Renal cortex interstitium (tissue), 11 donors: Measurements from ENCODE around the gene ANKRD44. TPM values are rescaled to one million over a fixed set of nuclear protein-coding genes. Genes with fewer than 3 reads are reported as not detected.
"Not testable (repeated sequence)": the region's sequence is repeated elsewhere in the genome, so short reads cannot be mapped to it uniquely, and the experiment has no call there.

Experiments used
- DNase-seq, 11 donors: peaks; one replicate each; pipeline ENCODE4 v3.0.0-alpha.2; 2013; ENCODE audit warnings: low read depth in 9 of 11, low spot score in 4 of 11; ENCODE audit errors: extremely low read depth in 1 of 11
- polyA plus RNA-seq, 3 donors: library from polyadenylated mRNA; unstranded; fragments of 120-200 nt; gene quantifications; one replicate each; pipeline ENCODE4 v1.2.1, GENCODE V29; 2013; ENCODE audit not compliant: insufficient read length in 3 of 3

The ANKRD44 gene
- polyA plus RNA-seq, 3 donors, result 10.1 to 16.0 (median 11.5) TPM

DNA sequence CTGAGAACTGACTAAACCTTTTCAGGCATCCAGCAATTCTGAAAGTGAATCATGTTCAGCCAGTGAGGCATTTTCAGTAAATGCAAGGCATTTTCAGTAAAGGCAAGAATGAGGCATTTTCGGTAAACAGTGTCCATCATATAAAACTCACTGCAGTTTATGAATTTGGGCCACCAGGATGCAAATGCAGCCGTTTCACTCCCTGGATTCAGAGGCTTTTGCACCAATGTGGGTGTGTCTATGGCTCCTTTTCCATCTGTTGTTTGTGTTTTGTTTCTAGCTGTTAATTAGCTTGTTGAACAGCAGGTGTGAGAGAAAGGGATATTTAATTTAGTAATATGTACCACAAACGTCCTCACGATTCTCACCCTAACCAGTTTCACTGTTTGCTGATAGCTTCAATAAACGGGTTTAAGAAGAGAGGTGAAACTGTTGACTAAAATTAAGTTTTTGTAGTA is 267.8 kb downstream of the ANKRD44 start:
- no peak for DNase-seq

DNA sequence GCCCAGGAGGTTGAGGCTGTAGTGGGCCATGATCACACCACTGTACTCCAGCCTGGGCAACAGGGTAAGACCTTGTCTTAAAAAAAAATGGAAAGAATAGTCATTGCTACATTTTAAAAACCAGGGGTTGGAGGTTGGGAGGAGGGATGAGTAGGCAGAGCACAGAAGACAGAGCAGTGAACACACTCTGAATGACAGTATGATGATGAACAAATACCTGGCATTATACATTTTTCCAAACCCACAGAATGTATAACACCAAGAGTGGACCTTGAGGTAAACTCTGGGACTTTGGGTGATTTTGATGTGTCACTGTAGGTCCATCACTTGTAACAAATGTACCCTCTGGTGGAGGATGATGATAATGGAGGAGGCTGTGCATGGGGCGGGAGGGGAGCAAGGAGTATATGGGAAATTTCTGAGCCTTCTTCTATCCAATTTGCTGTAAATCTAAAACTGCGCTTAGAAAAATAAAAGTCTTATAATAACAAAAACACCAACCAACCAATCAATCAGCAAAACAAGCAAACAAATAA is 272.6 kb downstream of the ANKRD44 start:
- no peak for DNase-seq

DNA sequence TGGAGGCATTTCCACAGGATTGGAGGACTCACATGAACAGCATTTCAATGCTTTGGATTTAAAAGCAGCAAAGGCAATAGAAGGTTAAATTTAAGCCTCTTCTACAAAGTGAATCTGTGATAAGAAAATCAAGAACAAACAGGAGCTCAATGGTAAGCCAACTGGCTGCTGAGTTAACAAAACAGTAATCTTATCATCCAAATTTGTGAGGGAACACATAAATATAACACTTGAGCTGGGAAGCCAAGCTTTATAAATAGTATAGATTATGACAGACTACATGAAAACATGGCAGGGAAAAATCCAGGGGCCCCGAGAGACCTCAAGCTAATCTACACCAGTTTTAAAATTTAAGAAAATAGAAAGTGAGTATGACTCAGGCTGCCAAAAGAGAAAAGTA is 275.6 kb downstream of the ANKRD44 start:
- DNase-seq, result no peak

DNA sequence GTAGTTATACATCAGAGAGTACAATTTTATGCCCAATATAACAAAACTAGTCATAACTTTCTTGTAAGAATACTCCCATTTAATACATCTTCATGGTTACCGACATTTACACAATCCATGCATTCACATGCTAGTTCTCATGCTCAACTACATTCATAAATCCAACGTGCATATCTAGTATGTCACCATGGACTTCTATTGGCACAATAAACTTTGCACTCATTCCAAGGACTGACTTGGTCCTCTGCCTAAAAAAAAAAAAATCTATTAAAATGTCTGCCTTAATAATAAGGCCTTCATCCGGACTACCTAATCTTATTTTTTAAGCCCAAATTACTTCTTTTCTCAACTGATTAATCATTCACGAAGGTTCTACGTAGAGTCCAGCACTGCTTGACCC is 276.3 kb downstream of the ANKRD44 start:
- DNase-seq, result no peak

DNA sequence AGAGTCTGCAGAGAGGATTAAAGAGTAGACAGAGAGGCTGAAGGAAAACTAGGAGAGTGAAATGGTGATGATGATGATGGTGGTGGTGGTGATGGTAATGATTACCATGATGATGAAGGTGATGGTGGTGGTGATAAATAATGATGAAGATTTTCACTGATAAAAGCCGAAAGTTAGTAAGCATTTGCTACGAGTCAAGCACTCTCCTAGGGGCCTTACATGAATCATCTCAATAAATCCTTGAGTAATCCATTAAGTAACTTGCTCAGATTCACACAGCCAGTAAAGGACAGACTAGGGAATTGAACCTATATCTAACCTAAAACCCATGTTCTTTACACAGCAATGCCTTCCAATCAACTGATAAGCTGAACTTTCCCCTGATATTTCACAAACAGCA is 277.4 kb downstream of the ANKRD44 start:
- no peak for DNase-seq

DNA sequence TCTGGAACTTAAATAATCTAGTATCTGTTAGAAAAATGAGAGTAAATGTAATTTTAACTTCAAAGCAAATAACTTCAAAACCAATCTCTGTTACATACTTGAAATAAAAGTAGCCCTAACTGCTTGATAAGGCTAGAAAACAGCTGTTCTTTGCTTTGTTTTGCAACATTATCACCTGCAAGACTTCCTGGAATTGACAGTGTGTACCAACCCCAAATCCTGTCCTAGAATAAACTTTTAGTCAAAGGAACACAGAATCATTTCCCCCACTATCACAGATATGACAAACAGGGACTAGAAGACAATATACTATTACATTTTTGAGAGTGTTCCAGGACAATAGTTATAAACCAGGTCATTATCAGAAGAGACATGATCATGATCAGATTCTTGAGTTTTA is 278.8 kb downstream of the ANKRD44 start:
- no peak for DNase-seq

DNA sequence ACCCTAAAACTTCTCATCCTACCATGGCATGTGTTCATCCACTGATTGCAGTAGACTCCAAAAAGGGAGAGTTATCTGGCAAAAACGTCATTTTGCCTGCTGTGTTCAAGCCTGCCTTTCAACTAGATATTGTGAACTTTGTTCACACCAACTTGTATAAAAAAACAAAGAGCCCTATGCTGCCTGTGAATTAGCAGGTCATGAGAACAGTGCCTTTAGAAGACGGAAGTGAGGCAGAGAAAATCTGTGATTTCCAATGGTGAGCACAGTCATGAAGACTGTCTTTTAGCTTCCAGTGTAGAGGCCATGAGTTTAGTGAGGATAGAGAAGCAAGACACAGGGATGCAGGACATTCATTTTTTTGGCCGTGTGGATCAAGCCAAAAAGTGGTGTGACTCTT is 280.5 kb downstream of the ANKRD44 start:
- no peak for DNase-seq

DNA sequence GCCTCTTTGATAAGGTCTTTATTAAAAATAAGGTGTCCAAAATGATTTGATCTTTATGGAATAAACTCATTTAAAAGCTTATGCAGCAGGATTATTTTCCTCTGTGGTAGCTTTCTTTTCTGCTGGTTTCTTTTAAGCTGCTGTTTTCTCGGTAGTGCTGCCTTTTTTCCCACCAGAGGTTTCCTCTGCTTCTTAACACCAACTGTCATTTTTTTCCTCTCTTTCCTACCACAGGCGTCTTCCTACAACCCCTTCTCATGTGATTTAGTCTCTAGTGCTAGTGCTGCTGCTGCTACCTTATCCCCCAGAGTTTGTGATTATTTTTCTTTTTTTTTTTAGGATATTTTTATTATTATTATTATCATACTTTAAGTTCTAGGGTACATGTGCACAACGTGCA is 281.9 kb downstream of the ANKRD44 start:
- DNase-seq, result no peak

DNA sequence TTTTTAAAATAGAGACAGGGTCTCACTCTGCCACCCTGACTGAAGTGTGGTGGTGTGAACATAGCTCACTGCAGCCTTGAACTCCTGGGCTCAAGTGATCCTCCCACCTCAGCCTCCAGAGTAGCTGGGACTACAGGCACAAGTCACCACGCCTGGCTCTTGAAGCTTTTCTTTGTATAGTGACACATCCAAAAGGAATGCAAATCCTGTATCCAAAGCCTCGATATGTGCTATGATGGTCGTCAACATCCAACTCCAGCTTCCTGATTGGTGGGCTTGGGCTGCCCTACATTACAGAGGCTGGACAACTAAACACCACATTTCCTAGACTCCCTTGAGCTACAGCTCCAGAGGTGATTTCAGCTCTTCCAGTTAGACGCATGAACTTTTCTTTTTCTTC is 282.4 kb downstream of the ANKRD44 start:
- DNase-seq, result no peak

DNA sequence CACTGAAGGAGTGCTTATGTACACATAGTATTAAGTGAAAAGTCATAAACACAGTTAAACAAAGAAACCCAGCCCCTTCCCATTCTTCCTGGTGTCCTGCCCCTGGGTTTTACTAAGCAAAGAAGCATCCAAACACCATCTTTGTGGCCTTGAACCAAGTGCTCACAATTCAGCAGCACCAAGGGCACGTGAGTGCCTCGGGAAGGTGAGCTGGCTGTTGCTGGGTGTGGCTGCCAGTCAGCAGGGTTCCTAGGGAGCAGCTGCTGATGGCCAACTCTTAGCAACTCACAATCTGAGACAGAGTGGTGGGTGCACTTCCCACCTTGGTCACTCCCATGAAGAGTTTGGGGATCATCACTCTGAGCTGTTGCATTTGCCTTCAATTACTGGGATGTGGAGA is 286.4 kb downstream of the ANKRD44 start:
- DNase-seq, result no peak

DNA sequence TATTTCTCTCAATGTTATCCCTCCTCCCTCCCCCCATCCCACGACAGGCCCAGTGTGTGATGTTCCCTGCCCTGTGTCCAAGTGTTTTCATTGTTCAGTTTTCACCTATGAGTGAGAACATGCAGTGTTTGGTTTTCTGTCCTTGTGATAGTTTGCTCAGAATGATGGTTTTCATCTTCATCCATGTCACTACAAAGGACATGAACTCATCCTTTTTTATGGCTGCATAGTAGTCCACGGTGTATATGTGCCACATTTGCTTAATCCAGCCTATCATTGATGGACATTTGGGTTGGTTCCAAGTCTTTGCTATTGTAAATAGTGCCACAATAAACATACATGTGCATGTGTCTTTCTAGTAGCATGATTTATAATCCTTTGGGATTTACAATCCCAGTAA is 289.7 kb downstream of the ANKRD44 start:
- not testable (repeated sequence) for DNase-seq

DNA sequence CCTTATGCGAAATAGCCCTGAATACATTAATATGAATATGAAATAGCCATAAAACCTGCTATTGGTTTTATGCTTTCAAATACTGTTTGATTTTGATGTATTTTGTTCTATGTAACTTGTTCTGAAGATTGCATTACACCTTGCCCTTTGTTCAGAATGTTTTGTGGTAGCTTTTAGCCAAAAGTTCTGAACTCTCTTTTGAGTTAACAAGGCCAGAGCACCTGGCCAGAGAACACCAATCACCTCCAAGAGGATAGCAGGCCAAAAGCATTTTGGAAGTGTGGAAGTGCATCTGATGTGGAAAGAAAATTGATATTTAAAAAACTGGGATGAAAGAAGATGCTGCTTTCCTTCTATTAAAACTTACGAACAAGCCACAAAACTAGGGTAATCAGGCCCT is 297.5 kb downstream of the ANKRD44 start:
- no peak for DNase-seq

DNA sequence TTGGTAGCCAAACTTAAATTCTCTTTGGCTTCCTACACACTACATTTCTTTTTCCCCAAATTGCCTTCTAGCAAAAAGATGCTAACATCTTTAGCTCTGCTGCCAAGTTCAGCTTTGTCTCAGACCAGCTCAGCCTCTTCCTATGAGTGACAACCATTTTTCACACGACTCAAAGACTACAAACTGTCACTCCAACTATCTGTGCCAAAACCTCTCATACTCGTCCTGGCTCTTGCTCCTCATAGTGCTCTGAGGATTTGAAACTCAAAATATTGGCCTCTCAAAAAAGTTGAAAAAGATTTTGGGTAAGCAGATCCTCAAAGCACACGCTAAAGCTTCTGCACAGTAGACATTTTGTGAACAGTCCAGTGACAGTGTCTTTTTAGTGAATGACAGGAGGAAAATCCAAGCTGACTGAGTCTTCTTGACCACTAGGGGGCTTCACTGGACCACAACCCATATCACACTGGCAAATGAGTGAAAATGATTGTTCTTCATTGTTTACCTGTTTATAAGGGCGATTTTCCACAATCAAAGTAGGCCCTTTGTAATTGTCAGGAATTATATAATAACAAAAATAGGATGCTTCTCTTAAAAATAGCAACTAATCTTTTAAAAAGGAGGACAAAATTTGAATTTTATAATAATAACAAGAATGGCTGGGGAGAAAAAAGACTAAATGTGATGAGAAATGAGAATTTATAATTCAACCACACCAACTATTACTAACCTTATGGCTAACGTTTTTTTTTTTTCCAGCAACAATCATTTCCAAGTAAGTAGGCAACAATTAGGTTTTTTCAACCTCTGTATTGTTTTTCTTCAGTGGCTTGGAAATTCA is 298.6 kb downstream of the ANKRD44 start:
- peak in 6 of 11 donors; percentile 10 to 41 (median 30) for DNase-seq

DNA sequence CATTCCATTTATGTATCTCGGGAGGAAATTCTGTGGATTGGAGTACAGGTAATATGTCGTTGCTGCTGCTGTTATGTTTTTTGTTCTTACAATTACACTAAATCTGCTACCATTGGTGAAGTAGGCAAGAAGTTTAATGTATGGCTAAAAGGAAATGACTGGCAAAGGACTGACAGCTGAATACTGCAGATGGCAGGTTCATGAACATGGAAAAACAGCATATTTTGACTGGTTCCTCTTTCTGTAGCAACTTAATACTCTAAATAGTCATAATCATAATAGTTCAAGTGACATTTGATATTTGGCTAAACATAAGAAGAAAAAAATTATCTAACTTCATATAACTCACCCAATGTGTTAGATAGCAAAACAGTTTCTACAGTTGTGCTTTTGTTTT is 299.6 kb downstream of the ANKRD44 start:
- no peak for DNase-seq

DNA sequence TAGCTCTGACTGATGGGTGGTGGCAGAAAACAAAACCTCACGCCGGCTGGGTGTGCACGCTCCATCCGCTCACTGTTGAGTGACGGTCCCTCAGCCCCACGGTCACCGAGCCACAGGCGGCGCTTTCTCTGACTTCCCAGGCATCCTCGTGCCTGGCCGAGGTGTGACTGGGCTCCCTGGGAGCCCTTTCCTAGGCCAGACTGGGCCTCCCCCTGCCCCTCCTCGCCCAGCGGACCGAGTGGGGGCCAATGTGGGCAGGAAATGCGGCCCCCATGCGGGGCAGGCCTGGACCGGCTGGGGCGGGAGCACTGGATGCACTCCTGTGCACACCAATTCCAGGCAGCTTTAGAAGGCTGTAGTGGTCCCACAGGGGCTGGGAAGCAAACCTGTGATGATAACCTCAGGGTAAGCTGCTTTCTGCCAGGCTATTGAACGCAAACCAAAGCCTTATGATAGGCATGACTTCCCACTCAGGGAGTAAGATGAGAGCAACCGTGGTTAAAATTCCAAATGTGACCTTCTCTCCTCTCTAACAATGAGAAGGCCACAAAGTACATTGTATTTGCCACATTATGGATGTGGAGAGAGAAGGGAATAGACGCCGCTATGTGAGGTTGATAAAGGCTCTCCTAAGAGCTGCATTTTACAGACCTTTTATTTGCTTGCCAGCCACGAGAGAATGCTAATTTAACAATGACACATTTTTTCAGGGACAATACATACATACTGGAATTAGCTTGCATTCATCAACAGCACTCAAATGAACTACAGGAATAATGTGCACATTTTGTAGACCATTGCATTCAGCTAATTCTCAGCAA is 300.2 kb downstream of the ANKRD44 start:
- no peak for DNase-seq

DNA sequence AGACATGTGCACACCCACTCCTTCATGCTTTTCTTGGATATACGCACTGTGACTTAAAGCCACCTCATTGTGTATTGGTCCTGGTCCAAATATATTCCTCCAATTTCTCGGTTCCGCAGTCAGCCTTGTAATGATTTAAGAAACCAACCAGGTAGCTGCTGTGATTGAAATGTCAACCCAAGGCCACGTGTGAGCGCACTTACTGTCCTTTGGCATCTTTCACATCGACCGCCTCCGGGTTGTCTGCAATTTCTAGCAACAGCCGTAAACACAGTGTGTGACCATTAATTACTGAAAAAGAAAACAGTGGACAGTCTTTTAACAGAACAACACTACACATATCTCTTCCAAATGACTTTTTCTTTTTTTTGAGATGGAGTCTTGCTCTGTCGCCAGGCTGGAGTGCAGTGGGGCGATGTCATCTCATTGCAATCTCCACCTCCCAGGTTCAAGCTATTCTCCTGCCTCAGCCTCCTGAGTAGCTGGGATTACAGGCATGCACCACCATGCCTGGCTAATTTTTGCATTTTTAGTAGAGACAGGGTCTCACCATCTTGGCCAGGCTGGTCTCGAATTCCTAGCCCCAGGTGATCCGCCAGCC is 301.7 kb downstream of the ANKRD44 start:
- DNase-seq, result not testable (repeated sequence)

DNA sequence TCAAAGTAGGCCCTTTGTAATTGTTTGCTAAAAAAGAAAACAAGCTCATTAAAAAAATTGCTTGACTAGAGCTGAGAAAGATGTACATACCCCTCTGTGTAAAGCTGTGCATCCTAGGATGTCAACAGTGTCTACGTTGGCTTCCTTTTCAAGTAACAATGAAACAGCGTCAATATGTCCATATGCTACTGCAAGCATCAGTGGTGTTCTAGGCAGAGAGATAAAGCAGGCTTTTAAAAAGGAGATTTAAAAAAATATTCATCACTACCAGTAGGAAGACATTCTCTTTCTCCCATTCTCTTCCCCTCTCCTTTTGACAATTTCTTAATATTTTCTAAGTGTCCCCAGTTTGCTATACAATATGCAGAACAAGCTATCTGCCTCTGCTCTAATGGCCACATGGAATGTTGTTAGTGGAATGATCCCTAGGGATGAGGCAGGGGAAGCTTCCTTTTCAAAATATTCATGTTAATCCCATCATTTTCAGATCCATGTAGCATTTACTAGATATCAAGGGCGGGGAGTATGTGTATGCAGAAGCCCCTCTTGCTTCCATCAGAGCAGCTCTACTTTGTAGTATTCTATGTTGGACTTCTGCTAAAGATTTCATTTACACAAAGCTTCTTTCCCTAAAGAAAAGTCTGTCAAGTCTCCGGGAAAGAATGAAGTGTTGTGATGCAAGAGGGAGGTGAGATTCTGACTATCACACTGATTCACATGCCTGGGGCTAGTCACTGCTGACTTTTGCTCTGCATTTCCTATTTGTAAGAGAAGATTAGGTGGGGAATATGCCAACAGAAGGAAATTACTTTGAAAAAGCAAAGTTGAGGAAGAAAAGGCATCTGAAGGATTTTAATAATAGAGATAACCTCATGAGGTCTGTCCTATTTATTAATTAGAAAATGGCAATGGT is 302.6 kb downstream of the ANKRD44 start:
- no peak for DNase-seq

DNA sequence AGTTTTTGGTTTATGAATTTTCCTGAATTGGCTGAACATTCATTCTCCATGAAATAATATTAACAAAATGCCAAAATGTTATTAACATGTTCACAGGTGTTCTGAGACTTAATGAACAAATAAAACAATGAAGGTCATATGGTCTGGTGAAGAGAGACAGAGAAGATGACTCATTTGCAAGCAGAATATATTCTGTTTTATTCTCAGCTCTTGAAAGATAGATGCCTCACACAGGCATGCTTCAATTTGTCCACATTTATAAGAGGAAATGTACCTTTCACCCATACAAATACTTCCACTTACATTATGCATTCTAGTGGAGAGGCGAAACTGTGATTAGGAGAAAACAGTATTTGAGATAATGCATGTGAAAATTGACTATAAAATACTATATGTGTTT is 308.7 kb downstream of the ANKRD44 start:
- no peak for DNase-seq
